ENCODE data around the gene C20orf96.

Gene C20orf96

GRCh38 chr20:310645-311044, 20.1 kb upstream of the C20orf96 start:
- no peak overlapping the region for H3K27ac ChIP-seq
- TF ChIP-seq, protein P1, sequence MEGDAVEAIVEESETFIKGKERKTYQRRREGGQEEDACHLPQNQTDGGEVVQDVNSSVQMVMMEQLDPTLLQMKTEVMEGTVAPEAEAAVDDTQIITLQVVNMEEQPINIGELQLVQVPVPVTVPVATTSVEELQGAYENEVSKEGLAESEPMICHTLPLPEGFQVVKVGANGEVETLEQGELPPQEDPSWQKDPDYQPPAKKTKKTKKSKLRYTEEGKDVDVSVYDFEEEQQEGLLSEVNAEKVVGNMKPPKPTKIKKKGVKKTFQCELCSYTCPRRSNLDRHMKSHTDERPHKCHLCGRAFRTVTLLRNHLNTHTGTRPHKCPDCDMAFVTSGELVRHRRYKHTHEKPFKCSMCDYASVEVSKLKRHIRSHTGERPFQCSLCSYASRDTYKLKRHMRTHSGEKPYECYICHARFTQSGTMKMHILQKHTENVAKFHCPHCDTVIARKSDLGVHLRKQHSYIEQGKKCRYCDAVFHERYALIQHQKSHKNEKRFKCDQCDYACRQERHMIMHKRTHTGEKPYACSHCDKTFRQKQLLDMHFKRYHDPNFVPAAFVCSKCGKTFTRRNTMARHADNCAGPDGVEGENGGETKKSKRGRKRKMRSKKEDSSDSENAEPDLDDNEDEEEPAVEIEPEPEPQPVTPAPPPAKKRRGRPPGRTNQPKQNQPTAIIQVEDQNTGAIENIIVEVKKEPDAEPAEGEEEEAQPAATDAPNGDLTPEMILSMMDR (conservative IDR thresholded peaks at IDR 0.05), result no peak

- no peak overlapping the region for H3K27ac ChIP-seq
- TF ChIP-seq, protein P1 (conservative IDR thresholded peaks at IDR 0.05), result no peak
Observed at GRCh38 chr20:309841-310644, 19.5 kb upstream of the C20orf96 start.

DNA sequence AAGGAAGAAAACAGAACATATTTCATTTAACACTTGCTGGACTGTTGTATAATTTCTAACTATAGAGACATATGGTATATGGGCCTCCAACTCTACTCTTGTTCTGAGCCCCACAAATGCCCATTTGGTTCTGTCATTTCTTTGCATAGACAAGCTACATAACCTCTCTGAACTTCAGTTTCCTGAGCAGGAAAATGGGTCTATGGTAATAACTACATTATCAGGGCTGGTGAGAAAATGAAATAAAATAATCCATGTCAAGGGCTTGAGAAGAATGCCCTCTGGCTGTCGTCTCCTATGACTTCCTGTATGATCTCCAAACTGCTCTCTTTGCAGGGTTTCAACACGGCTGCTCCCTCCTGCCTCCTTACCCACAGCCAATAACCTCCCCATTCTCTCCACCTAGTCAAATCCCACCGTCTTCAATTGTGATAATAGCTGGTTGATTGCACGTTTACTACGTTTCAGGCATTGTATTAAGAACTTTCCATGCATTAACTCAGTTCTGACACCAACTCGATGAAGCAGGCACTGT, 18.8 kb upstream of the C20orf96 start:
- H3K27ac ChIP-seq, result no peak overlapping the region
- TF ChIP-seq, protein P1 (conservative IDR thresholded peaks at IDR 0.05), result no peak

DNA sequence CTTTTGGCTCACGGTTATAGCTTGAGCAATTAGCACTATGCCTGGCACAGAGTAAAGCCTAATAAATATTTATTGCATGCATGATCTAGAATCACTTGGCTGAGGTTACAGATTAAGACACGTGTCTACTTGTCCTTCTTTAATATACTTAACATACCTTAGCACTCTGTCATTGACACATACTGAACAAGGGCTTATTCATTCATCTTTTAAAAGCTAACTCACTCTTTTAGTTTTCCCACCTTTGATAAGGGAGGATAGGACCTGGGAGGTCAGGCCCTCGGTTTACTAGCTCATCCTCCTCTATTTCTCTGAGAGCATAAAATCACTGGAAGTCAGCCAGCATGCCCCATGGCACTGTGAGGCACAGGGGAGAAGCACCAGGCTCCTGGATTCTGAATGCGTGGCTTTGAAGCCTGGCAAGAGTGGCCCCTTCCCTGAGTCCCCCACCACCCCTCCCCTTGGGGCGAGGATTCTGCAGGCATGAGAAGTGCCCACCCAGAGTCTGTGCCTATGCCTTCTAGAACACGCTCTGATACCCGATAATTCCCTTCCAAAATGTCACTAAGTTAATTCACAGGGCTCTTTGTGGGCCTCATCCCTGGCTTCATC, 18.0 kb upstream of the C20orf96 start:
- H3K27ac ChIP-seq, result no peak overlapping the region
- TF ChIP-seq, protein P1 (conservative IDR thresholded peaks at IDR 0.05), result no peak

GRCh38 chr20:305745-306144, 15.2 kb upstream of the C20orf96 start:
- TF ChIP-seq, protein P1 (conservative IDR thresholded peaks at IDR 0.05), result no peak

GRCh38 chr20:301886-302848, 11.6 kb upstream of the C20orf96 start:
- H3K27ac ChIP-seq, result peak overlapping the region; percentile 100; the same call in 1 of the 2 replicates
- TF ChIP-seq, protein P1 (conservative IDR thresholded peaks at IDR 0.05), result no peak

More at GRCh38 chr20:305745-306144, 15.2 kb upstream of the C20orf96 start:
- H3K27ac ChIP-seq, result no peak overlapping the region

All from VCaP (cell line).